Stimulated activated CD4-positive, alpha-beta T cell treated with anti-CD3 and anti-CD28 coated beads, TNF-alpha, amount 100 ng/mL, for 48 hours (primary cell): Measurements from ENCODE around the gene GPR108.
"Not testable (repeated sequence)": the region's sequence is repeated elsewhere in the genome, so short reads cannot be mapped to it uniquely, and the experiment has no call there.

Source experiments
- DNase-seq, 3 donors: peaks; one replicate each; pipeline ENCODE4 v3.0.0-alpha.2; 2020; ENCODE audit warnings: low read depth in 3 of 3

The GPR108 gene

GRCh38 chr19:6737284-6737872 is at the start of gene GPR108:
Gene GPR108, minus strand, starts transcription at chr19:6737580. Its CDS starts 4 bp downstream, at chr19:6737576.
- DNase-seq: peak; percentile 97 to 100 (median 98)

- no peak for DNase-seq
Observed at GRCh38 chr19:6779206-6779605, 41.8 kb upstream of the GPR108 start.

- no peak for DNase-seq
Observed at GRCh38 chr19:6778386-6778785, 41.0 kb upstream of the GPR108 start.

GRCh38 chr19:6777434-6777833 is 40.1 kb upstream of the GPR108 start:
- DNase-seq: no peak

GRCh38 chr19:6776999-6777398 is 39.6 kb upstream of the GPR108 start:
- no peak for DNase-seq

- DNase-seq: not testable (repeated sequence)
Observed at GRCh38 chr19:6776045-6776444, 38.7 kb upstream of the GPR108 start.

GRCh38 chr19:6774821-6775707 is 37.7 kb upstream of the GPR108 start:
- no peak for DNase-seq

- DNase-seq: peak; percentile 42 to 65 (median 46)
Observed at GRCh38 chr19:6773323-6773931, 36.0 kb upstream of the GPR108 start.

- no peak for DNase-seq
Observed at GRCh38 chr19:6772866-6773322, 35.5 kb upstream of the GPR108 start.

GRCh38 chr19:6772028-6772865 is 34.9 kb upstream of the GPR108 start, which contains the start of gene VAV1:
Gene VAV1, plus strand, starts transcription at chr19:6772708. Its CDS starts 100 bp downstream, at chr19:6772808.
- DNase-seq: peak; percentile 51 to 84 (median 66)

- not testable (repeated sequence) for DNase-seq
Observed at GRCh38 chr19:6771648-6772027, 34.3 kb upstream of the GPR108 start.

GRCh38 chr19:6769006-6769619 is 31.7 kb upstream of the GPR108 start:
- DNase-seq: no peak

- no peak for DNase-seq
Observed at GRCh38 chr19:6768236-6768785, 30.9 kb upstream of the GPR108 start.

GRCh38 chr19:6767357-6768235 is 30.2 kb upstream of the GPR108 start, which contains the start of gene SH2D3A:
Gene SH2D3A, minus strand, starts transcription at chr19:6767435. Its CDS starts 3,687 bp downstream, at chr19:6763748.
- peak; percentile 84 to 93 (median 92) for DNase-seq

GRCh38 chr19:6767081-6767356 is 29.6 kb upstream of the GPR108 start:
- DNase-seq: no peak

GRCh38 chr19:6766357-6767080 is 29.1 kb upstream of the GPR108 start:
- no peak for DNase-seq

GRCh38 chr19:6765738-6766356 is 28.5 kb upstream of the GPR108 start:
- DNase-seq: no peak

GRCh38 chr19:6762253-6762797 is 24.9 kb upstream of the GPR108 start:
- DNase-seq: not testable (repeated sequence)
